GM23338 (cell line): Measurements from ENCODE around the gene CNOT6. TPM values are rescaled to one million over a fixed set of nuclear protein-coding genes. Genes with fewer than 3 reads are reported as not detected.

Experiments used
- ATAC-seq: fragments of 200-7000 bp; cut with Tn5 transposase; 3 replicates; pipeline ENCODE4 v1.9.1; 2020
- DNase-seq: peaks from one replicate; pipeline ENCODE4 v3.0.0-alpha.2; 2015; ENCODE audit warnings: low spot score
- H2AFZ ChIP-seq: fragments of 200-600 bp; sonication (generic); 2 replicates; pipeline ENCODE4 v1.8.0; 2016; ENCODE audit warnings: antibody characterized with exemption, mild to moderate bottlenecking, moderate library complexity
- H3F3A ChIP-seq: fragments of 200-600 bp; sonication (generic); replicated peaks from 2 replicates; pipeline ENCODE4 v1.8.0; 2017; ENCODE audit warnings: antibody characterized with exemption, mixed run types, low read depth
- H3K27ac ChIP-seq: fragments of 200-600 bp; sonication (generic); 2 replicates; pipeline ENCODE4 v1.6.1; 2016; ENCODE audit warnings: low read depth
- H3K27me3 ChIP-seq: fragments of 200-600 bp; sonication (generic); 2 replicates; pipeline ENCODE4 v1.8.0; 2016; ENCODE audit warnings: mild to moderate bottlenecking, mixed run types, moderate library complexity; ENCODE audit not compliant: insufficient read depth
- H3K36me3 ChIP-seq: fragments of 200-600 bp; sonication (generic); 2 replicates; pipeline ENCODE4 v1.8.0; 2016; ENCODE audit warnings: mild to moderate bottlenecking; ENCODE audit not compliant: insufficient read depth
- H3K4me1 ChIP-seq: fragments of 200-600 bp; sonication (generic); 2 replicates; pipeline ENCODE4 v1.8.0; 2016; ENCODE audit warnings: mild to moderate bottlenecking, moderate library complexity; ENCODE audit not compliant: insufficient read depth
- H3K4me2 ChIP-seq: fragments of 200-600 bp; sonication (generic); 2 replicates; pipeline ENCODE4 v1.7.1; 2017; ENCODE audit warnings: mixed run types
- H3K4me3 ChIP-seq: fragments of 200-600 bp; sonication (generic); 2 replicates; pipeline ENCODE4 v1.6.1; 2016; ENCODE audit warnings: mixed run types
- H3K79me2 ChIP-seq: fragments of 200-600 bp; sonication (generic); replicated peaks from 2 replicates; pipeline ENCODE4 v1.8.0; 2017; ENCODE audit warnings: mild to moderate bottlenecking; ENCODE audit not compliant: insufficient read depth
- H3K9me2 ChIP-seq: fragments of 200-600 bp; sonication (generic); 2 replicates; pipeline ENCODE4 v1.8.0; 2017; ENCODE audit not compliant: insufficient read depth
- H4K20me1 ChIP-seq: fragments of 200-600 bp; sonication (generic); replicated peaks from 2 replicates; pipeline ENCODE4 v1.8.0; 2017; ENCODE audit warnings: mild to moderate bottlenecking; ENCODE audit not compliant: insufficient read depth
- H3K27ac Mint-ChIP-seq: 2 replicates; pipeline ENCODE4 v1.8.0; 2020; ENCODE audit warnings: inconsistent platforms, mild to moderate bottlenecking, moderate library complexity, mixed read lengths
- H3K27me3 Mint-ChIP-seq: 3 replicates; pipeline ENCODE4 v1.8.0; 2022; ENCODE audit warnings: low read depth, mild to moderate bottlenecking, moderate library complexity, mixed read lengths, inconsistent platforms; ENCODE audit not compliant: insufficient read depth, poor library complexity
- H3K36me3 Mint-ChIP-seq: 3 replicates; pipeline ENCODE4 v1.8.0; 2021; ENCODE audit warnings: low read depth, mild to moderate bottlenecking, inconsistent platforms, moderate library complexity, mixed read lengths
- H3K4me1 Mint-ChIP-seq: 3 replicates; pipeline ENCODE4 v1.8.0; 2020; ENCODE audit warnings: mild to moderate bottlenecking, inconsistent platforms, mixed read lengths
- H3K4me3 Mint-ChIP-seq: 3 replicates; pipeline ENCODE4 v1.8.0; 2021; ENCODE audit warnings: moderate library complexity, mild to moderate bottlenecking, inconsistent platforms, mixed read lengths
- H3K9me3 Mint-ChIP-seq: 3 replicates; pipeline ENCODE4 v1.8.0; 2020; ENCODE audit warnings: moderate library complexity, mild to moderate bottlenecking, inconsistent platforms, mixed read lengths
- CREB1 ChIP-seq: fragments of 250-450 bp; sonication (Bioruptor Pico); IDR thresholded peaks from 2 replicates; pipeline ENCODE4 v1.5.0; 2020; ENCODE audit warnings: low read depth, mild to moderate bottlenecking, moderate library complexity
- CTCF ChIP-seq, 2 experiments: fragments of 200-600 bp in 1 of 2; sonication (generic) in 1 of 2; conservative IDR thresholded peaks; 2 replicates each; pipeline versions ENCODE4 v1.5.1 to v1.6.1; 2016 to 2017; ENCODE audit warnings: antibody characterized with exemption in 2 of 2, low read depth in 2 of 2, mild to moderate bottlenecking in 2 of 2, moderate library complexity in 1 of 2
- ETS1 ChIP-seq: IDR thresholded peaks from 2 replicates; pipeline ENCODE4 v1.6.1; 2016; ENCODE audit warnings: antibody characterized with exemption
- EZH2 ChIP-seq: fragments of 200-600 bp; sonication (generic); IDR thresholded peaks from one replicate; pipeline ENCODE4 v1.8.0; 2017; ENCODE audit warnings: antibody characterized with exemption, mild to moderate bottlenecking, low read depth; ENCODE audit not compliant: unreplicated experiment
- EZH2phosphoT487 ChIP-seq: fragments of 200-600 bp; sonication (generic); IDR thresholded peaks from one replicate; pipeline ENCODE4 v1.8.1; 2018; ENCODE audit warnings: antibody characterized with exemption; ENCODE audit not compliant: unreplicated experiment
- JUNB ChIP-seq: IDR thresholded peaks from one replicate; pipeline ENCODE4 v1.6.1; 2016; ENCODE audit warnings: antibody characterized with exemption; ENCODE audit not compliant: unreplicated experiment
- NANOG ChIP-seq: IDR thresholded peaks from 2 replicates; pipeline ENCODE4 v1.6.1; 2016; ENCODE audit warnings: antibody characterized with exemption, borderline replicate concordance
- POLR2AphosphoS5 ChIP-seq: IDR thresholded peaks from 2 replicates; pipeline ENCODE4 v1.6.1; 2016; ENCODE audit warnings: antibody characterized with exemption, low read depth
- REST ChIP-seq: IDR thresholded peaks from one replicate; pipeline ENCODE4 v1.6.1; 2018; ENCODE audit warnings: antibody characterized with exemption; ENCODE audit not compliant: unreplicated experiment
- STAT1 ChIP-seq: IDR thresholded peaks from one replicate; pipeline ENCODE4 v1.6.1; 2016; ENCODE audit warnings: antibody characterized with exemption; ENCODE audit not compliant: unreplicated experiment
- ZNF114 ChIP-seq: fragments of 250-450 bp; sonication (Bioruptor Pico); IDR thresholded peaks from 2 replicates; pipeline ENCODE4 v1.5.0; 2020; ENCODE audit warnings: mild to moderate bottlenecking, moderate library complexity
- ZNF331 ChIP-seq: fragments of 250-450 bp; sonication (Bioruptor Pico); IDR thresholded peaks from 2 replicates; pipeline ENCODE4 v1.5.0; 2020; ENCODE audit warnings: low read depth, mild to moderate bottlenecking, moderate library complexity
- ZNF462 ChIP-seq: fragments of 250-450 bp; sonication (Bioruptor Pico); IDR thresholded peaks from 2 replicates; pipeline ENCODE4 v1.5.0; 2020; ENCODE audit warnings: mild to moderate bottlenecking, moderate library complexity
- polyA plus RNA-seq: library from polyadenylated mRNA; unstranded; fragments of >200 nt; fragmentation: Nextera tagmentation; extraction: Ambion mirVana; gene quantifications from 2 replicates; pipeline ENCODE4 v1.2.1, GENCODE V29; 2016
- total RNA-seq: library from RNA; depleted of rRNA; stranded (reverse); fragments of >200 nt; shearing (Covaris generic); gene quantifications from 2 replicates; pipeline ENCODE4 v1.2.3, GENCODE V29; 2014

The CNOT6 gene
- total and polyA plus RNA-seq, 2 experiments from 2014 or later = 14.6 to 38.7 TPM

GRCh38 chr5:180609817-180610550, 115.8 kb downstream of the CNOT6 start:
- TF ChIP-seq ZNF114 (CRISPR knock-in tag) = no peak
- TF ChIP-seq POLR2AphosphoS5 = no peak
- TF ChIP-seq NANOG = no peak
- TF ChIP-seq ZNF462 (CRISPR knock-in tag) = no peak
- TF ChIP-seq REST = no peak
- no peak for TF ChIP-seq JUNB
- TF ChIP-seq STAT1 = no peak
- no peak for TF ChIP-seq ETS1
- TF ChIP-seq ZNF331 (CRISPR knock-in tag) = no peak
- no peak for TF ChIP-seq EZH2
- TF ChIP-seq CREB1 (CRISPR knock-in tag) = no peak
- no peak for TF ChIP-seq CTCF (conservative IDR thresholded peaks at IDR 0.05; ENCODE audit: low read depth in 2 of 2)
- TF ChIP-seq EZH2phosphoT487 = no peak
- no peak overlapping the region for H3K27ac ChIP-seq
- H3K4me1 ChIP-seq = no peaks in the 10 kb centered on the region
- no peak overlapping the region for H3K4me3 ChIP-seq
- no peaks in the 10 kb centered on the region for H3K27me3 ChIP-seq
- Mint-ChIP-seq H3K9me3 (no peaks in the 10 kb centered on the region), H3K27me3 (peaks cover 12% of the 10 kb centered on the region), H3K4me3 (no peak overlapping the region), H3K27ac (no peak overlapping the region), H3K4me1 (0 out of 3 replicates have a peak, but pooled peaks cover 5% of the 10 kb centered on the region), H3K36me3 (no peaks in the 10 kb centered on the region; the same call in 2 of the 3 replicates)
- H4K20me1 ChIP-seq = no peaks in the 10 kb centered on the region
- no peaks in the 10 kb centered on the region for H3K9me2 ChIP-seq
- no peak overlapping the region for H2AFZ ChIP-seq
- no peaks in the 10 kb centered on the region for H3K79me2 ChIP-seq
- DNase-seq (no peak), ATAC-seq (no peak)
- H3K36me3 ChIP-seq = no peaks in the 10 kb centered on the region
- H3K4me2 ChIP-seq = no peak overlapping the region
- no peaks in the 10 kb centered on the region for H3F3A ChIP-seq
